Prostate gland (tissue), 2 donors: Measurements from ENCODE around the gene CDH1. TPM values are rescaled to one million over a fixed set of nuclear protein-coding genes. Genes with fewer than 3 reads are reported as not detected.

Experiments
- DNase-seq: peaks from one replicate; pipeline ENCODE4 v3.0.0-alpha.2; 2019; ENCODE audit warnings: low spot score
- H3K27ac ChIP-seq, 2 donors: fragments of 200-600 bp; sonication (generic); 2 replicates each; pipeline ENCODE4 v1.5.1; 2017 to 2019
- H3K27me3 ChIP-seq: fragments of 200-600 bp; sonication (generic); replicated peaks from 2 replicates; pipeline ENCODE4 v1.5.1; 2019; ENCODE audit not compliant: insufficient read depth
- H3K36me3 ChIP-seq, 2 donors: fragments of 200-600 bp; sonication (generic); 1 replicate in 1 of 2; 2 replicates in 1 of 2; pipeline versions ENCODE4 v1.5.1 to v1.8.1; 2017 to 2019
- H3K4me1 ChIP-seq: fragments of 200-600 bp; sonication (generic); replicated peaks from 2 replicates; pipeline ENCODE4 v1.5.1; 2019
- H3K4me3 ChIP-seq, 2 donors: fragments of 200-600 bp; sonication (generic); 2 replicates each; pipeline ENCODE4 v1.5.1; 2017 to 2019
- H3K9me3 ChIP-seq: fragments of 200-600 bp; sonication (generic); 2 replicates; pipeline ENCODE4 v1.5.1; 2017
- CTCF ChIP-seq, 4 experiments: fragments of 200-600 bp in 2 of 4; fragments of 450-650 bp in 2 of 4; sonication (generic) in 2 of 4; IDR thresholded peaks; 1 replicate in 3 of 4; 2 replicates in 1 of 4; pipeline ENCODE4 v1.5.1; 2016 to 2019; ENCODE audit warnings: antibody characterized with exemption in 4 of 4, mild to moderate bottlenecking in 2 of 4, moderate library complexity in 2 of 4
- POLR2A ChIP-seq: fragments of 450-650 bp; IDR thresholded peaks from one replicate; pipeline ENCODE4 v1.6.1; 2016; ENCODE audit warnings: antibody characterized with exemption, mild to moderate bottlenecking
- POLR2AphosphoS5 ChIP-seq: sonication (generic); formaldehyde crosslinking; IDR thresholded peaks from one replicate; pipeline ENCODE4 v1.6.1; 2017; ENCODE audit warnings: antibody characterized with exemption
- WGBS: methylation state at CpG from one replicate; pipeline ENCODE4 v1.1.5; 2018; 5-methylcytosine and 5-hydroxymethylcytosine counted together
- intact Hi-C: fragments of 100-400 bp; cut with DNase I; formaldehyde crosslinking; loops from one replicate; pipeline ENCODE4 v1.14.2; 2022
- total RNA-seq, 2 donors: library from RNA; depleted of rRNA; stranded (reverse); fragments of >200 nt; gene quantifications; one replicate each; pipeline ENCODE4 v1.1.0, GENCODE V29; 2016

The CDH1 gene
- total RNA-seq, 2 donors from 2014 or later = 75.7 to 300 TPM

GRCh38 chr16:68825427-68825826 lies 88.3 kb downstream of the CDH1 start:
- Histone ChIP-seq H3K9me3 (no peaks in the 10 kb centered on the region), H3K4me3 (no peak overlapping the region), H3K4me1 (no peaks in the 10 kb centered on the region), H3K36me3 (no peaks in the 10 kb centered on the region), H3K27me3 (no peaks in the 10 kb centered on the region), H3K27ac (no peak overlapping the region)
- TF ChIP-seq CTCF (IDR thresholded peaks at IDR 0.05) (no peak), POLR2A (no peak), POLR2AphosphoS5 (no peak)
- intact Hi-C loops = no loop called here
- no peak for DNase-seq

GRCh38 chr16:68826652-68827051 lies 89.6 kb downstream of the CDH1 start:
- peaks cover 0 to 3% of the 10 kb centered on the region in 2 donors for H3K36me3 ChIP-seq
- no peak for TF ChIP-seq CTCF (IDR thresholded peaks at IDR 0.05)
- TF ChIP-seq POLR2A = no peak
- no peak for TF ChIP-seq POLR2AphosphoS5

GRCh38 chr16:68833251-68833650 lies 96.2 kb downstream of the CDH1 start:
- peaks cover 0 to 3% of the 10 kb centered on the region in 2 donors for H3K36me3 ChIP-seq
- 94% methylated on average over 14 of the region's 14 CpGs for whole genome bisulfite sequencing
- intact Hi-C loops = no loop called here

More at GRCh38 chr16:68826652-68827051, 89.6 kb downstream of the CDH1 start:
- Histone ChIP-seq H3K4me1 (no peaks in the 10 kb centered on the region), H3K27me3 (no peaks in the 10 kb centered on the region), H3K4me3 (no peak overlapping the region), H3K9me3 (no peaks in the 10 kb centered on the region), H3K27ac (no peak overlapping the region)
- 90% methylated on average over 6 of the region's 6 CpGs for WGBS
- DNase-seq = no peak
- intact Hi-C loops = no loop called here

GRCh38 chr16:68834550-68834949 lies 97.5 kb downstream of the CDH1 start:
- Histone ChIP-seq H3K27ac (no peak overlapping the region), H3K9me3 (no peaks in the 10 kb centered on the region), H3K4me1 (no peaks in the 10 kb centered on the region), H3K36me3 (peaks cover 0 to 3% of the 10 kb centered on the region in 2 donors), H3K27me3 (no peaks in the 10 kb centered on the region), H3K4me3 (no peak overlapping the region)
- peak; percentile 48 for DNase-seq
- TF ChIP-seq POLR2A (no peak), CTCF (IDR thresholded peaks at IDR 0.05) (no peak), POLR2AphosphoS5 (peak; percentile 61)
- 59% methylated on average over 1 of the region's 1 CpG for WGBS
- intact Hi-C loops = no loop called here

More at GRCh38 chr16:68833251-68833650, 96.2 kb downstream of the CDH1 start:
- Histone ChIP-seq H3K27me3 (no peaks in the 10 kb centered on the region), H3K4me1 (no peaks in the 10 kb centered on the region), H3K4me3 (no peak overlapping the region), H3K9me3 (no peaks in the 10 kb centered on the region), H3K27ac (no peak overlapping the region)
- no peak for DNase-seq
- TF ChIP-seq CTCF (IDR thresholded peaks at IDR 0.05) (no peak), POLR2AphosphoS5 (no peak), POLR2A (no peak)

DNA sequence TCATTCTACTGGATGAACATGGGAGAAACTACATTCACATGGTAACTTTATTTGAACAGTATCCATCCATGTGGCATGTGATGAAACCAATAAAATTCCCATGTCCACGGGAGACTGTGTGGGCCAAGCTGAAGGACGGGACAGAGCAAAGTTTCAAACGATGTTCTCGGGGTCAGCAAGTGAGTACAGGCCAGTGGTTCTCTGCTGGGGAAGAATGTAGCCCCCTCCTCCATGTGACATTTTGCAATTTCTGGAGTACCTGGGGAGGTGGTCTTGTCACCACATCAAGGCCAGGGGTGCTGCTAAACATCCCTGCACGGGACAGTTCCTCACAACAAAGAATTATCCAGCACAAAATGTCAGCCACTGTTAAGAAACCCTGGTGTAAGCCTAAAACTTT lies 98.9 kb downstream of the CDH1 start:
- WGBS = 88% methylated on average over 5 of the region's 5 CpGs
- intact Hi-C loops = no loop called here
- DNase-seq = no peak
- TF ChIP-seq POLR2A (no peak), CTCF (IDR thresholded peaks at IDR 0.05) (no peak), POLR2AphosphoS5 (no peak)
- Histone ChIP-seq H3K36me3 (no peaks in the 10 kb centered on the region), H3K4me1 (peaks cover 2% of the 10 kb centered on the region), H3K9me3 (no peaks in the 10 kb centered on the region), H3K27ac (no peak overlapping the region), H3K27me3 (no peaks in the 10 kb centered on the region), H3K4me3 (no peak overlapping the region)
